NCI-H1417 treated with DMSO at 0.1 percent for 48 hours (cell line): ENCODE data around the gene SLC12A9.

ENCODE experiments used
- DNase-seq: peaks from one replicate; lab custom pipeline; 2025; lab: John Stamatoyannopoulos, UW

SLC12A9 gene

DNA sequence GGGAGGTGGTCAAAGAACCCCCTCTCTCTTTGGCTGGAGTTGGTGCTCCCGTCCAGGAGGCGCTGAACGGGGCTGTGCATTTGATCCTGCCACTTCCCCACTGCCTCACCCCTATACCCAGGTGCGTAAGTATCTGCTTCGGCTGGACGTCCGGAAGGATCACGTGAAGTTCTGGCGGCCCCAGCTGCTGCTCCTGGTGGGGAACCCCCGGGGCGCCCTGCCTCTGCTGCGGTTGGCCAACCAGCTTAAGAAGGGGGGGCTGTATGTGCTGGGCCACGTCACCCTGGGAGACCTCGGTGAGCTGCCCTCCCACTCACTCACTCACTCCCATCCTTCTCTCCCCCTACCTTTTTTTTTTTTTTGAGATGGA is 9.1 kb downstream of the SLC12A9 start:
- no peak for DNase-seq

DNA sequence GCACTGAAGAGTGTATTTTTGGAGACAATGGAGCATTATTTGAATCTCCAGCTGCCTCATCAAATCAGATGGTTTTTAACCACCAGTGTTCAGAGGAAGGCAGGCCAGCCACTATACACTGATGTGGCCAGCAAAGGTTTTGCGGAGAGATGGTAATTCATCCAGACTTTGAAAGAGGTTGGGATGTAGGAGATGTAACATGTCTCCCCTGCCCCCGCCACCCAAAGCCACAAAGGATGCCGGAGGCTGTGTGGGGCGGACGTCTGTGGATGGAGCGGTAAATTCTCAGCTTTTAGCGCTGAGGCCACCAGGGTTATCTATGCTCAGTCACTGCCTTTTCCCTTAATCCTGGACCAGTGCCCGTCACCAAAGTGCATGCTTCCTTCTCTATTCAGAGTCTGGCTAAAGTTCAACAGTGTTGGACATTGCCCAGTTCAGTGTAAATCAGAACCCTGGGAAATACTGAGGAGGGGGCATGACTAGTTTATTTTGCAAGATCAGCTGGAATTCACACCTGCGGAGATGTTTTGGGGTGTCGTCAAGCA is 11.0 kb downstream of the SLC12A9 start:
- DNase-seq = no peak

DNA sequence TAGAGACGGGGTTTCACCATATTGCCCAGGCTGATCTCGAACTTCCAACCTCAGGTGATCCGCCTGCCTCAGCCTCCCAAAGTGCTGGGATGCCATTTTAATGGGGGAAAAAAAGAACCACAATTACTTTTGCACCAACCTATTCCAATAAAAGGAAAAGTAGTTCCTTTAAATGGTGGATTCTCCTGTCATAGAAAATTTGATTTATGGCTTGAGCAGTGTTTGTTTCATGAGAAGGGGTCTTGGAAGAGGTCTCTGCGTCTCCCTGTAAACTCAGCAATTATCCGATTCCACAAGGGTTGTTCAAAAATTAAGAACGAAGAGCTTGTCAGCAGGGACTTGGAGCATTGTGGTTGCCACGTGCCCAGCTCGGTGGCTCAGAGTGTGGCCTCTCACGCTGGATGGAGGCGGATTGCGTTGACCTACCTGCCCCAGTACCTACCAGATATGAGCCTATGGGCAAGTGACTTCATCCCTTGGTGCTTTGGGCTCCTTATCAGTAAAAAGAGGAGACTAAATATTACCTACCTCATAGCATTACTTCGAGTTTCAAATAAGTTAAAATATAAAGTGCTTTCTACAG is 11.8 kb downstream of the SLC12A9 start:
- no peak for DNase-seq

DNA sequence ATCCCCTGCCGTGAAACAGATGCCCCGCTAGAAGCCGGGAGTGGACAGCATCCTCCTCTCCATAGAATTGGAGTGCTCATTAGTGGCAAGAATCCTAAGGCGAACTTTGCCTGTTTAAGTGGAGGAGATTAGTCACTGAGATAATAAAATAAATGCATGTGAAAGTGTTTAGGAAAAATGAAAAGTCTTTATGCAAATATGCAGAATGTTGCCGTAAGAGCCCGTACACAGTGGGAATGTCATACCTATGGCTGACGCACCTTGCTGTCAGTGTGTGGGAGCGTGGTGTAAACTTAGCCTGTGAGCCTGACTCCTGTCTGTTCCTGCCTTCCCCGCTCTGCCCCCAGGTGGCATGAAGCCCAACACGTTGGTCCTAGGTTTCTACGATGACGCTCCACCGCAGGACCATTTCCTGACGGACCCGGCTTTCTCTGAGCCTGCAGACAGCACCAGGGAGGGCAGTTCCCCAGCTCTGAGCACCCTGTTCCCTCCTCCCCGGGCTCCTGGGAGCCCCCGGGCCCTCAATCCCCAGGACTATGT is 12.9 kb downstream of the SLC12A9 start:
- DNase-seq = no peak

DNA sequence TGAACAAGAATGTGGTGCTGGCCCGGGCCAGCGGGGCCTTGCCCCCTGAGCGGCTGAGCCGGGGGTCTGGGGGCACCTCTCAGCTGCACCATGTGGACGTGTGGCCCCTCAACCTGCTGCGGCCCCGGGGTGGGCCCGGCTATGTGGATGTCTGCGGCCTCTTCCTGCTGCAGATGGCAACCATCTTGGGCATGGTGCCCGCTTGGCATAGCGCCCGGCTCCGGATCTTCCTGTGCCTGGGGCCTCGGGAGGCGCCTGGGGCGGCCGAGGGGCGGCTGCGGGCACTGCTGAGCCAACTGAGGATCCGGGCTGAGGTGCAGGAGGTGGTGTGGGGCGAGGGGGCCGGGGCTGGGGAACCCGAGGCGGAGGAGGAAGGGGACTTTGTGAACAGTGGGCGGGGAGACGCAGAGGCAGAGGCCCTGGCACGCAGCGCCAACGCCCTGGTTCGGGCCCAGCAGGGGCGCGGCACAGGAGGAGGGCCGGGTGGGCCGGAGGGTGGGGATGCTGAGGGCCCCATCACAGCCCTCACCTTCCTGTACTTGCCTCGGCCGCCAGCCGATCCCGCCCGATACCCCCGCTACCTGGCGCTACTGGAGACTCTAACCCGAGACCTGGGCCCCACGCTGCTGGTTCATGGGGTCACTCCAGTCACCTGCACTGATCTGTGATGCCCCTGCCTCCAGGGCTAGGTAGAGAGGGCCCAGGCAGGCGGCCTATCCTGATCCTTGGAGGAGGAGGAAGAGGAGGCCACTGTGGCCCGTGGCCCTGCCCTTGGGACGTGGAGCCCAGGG is 13.6 kb downstream of the SLC12A9 start:
- no peak for DNase-seq

DNA sequence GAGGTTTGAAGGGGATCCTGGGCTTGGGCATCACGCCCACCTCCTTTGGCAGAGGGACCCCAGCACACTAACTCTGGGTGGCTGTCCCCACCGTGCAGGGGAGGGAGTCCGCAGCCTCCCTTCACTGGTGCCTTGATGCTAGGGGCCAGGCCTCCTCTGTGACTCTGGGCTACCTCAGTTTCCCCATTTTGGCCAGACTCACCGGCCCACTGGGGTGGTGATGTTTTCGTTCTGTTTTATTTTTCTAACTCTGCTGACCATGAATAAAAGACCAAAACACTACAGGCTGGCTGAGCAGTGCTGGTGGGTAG is 14.2 kb downstream of the SLC12A9 start:
- DNase-seq = no peak

DNA sequence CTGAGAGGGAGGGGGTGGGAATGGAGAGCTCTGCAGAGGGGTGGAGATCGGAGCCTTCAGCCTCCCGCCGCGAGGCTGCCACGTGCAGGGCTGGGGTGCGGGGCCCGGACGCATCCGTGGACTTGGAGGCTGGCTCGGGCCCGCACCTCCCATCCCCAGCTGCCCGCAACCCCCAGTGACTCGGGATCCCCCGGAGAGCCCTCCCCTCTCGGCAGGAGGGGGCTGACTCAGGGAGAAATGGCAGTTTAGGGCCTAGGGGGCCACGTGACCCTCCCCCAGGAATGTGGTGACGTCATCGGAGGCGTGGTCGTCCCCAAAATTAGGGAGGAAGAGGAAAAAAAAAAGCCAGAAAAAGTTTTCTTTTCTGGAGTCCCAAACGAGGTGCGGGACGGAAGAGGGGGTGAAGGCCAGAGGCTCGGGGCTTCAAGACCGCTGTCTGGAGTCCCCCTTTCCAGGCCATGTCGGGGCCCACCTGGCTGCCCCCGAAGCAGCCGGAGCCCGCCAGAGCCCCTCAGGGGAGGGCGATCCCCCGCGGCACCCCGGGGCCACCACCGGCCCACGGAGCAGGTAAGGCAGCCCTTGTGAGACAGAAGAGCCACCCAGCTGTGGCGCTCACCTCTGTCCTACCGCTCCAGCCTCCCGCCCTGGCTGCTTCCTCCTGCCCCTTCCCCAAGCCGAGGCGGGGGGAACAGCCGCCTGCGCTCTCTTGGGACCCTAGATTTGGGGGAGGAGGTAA is 14.7 kb downstream of the SLC12A9 start, which contains the start of gene TRIP6:
TRIP6 (plus strand) TSS at position 348 of the 736 bp plus-strand sequence; CDS start at position 459, 111 bp downstream.
- DNase-seq = no peak

DNA sequence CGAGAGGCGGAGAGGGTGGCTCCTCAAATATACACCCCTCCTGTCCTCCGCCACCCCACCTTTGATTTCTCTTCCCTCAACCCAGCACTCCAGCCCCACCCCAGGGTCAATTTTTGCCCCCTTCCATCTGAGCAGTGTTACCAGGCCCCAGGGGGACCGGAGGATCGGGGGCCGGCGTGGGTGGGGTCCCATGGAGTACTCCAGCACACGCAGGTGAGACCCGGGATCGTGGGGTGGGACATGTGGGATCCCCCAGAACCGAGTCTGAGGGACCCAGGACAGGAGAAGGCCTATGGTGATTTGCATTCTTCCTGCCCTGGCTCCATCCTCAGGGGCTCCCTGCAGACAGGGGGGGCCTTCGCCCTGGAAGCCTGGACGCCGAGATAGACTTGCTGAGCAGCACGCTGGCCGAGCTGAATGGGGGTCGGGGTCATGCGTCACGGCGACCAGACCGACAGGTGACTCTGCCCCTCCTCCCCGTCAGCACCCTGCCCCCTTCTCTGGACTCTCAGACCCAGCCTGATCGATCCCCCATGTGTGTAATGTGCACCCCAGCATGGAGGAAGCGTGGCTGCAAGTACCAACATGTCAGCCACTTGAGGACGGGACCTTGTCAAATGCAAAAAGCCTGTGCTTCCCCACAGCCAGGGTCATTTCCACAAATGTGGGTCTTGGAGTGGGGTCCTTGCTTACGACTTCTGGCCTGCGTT is 15.4 kb downstream of the SLC12A9 start:
- DNase-seq = no peak

DNA sequence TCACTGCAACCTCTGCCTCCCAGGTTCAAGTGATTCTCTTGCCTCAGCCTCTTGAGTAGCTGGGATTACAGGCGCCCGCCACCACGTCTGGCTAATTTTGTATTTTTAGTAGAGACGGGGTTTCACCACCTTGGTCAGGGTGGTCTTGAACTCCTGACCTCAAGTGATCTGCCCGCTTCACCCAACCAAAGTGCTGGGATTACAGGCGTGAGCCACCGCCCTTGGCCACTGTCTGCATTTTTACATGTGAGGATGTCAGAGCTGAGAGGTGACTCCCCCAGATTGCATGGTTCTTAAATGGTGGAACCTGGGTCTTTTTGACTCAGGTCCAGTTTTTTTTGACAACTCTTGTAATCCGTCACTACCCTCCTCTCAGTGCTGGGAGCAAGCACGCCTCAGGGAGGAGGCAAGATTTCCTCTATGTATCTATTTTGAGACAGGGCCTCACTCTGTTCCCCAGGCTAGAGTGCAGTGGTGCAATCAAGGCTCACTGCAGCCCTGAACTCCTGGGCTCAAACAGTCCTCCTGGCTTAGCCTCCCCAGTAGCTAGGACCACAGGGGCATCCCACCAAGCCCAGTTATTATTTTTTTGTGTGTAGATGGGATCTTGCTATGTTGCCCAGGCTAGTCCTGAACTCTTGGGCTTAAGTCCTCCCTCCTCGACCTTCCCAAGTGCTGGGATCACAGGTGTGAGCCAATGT is 21.2 kb downstream of the SLC12A9 start:
- DNase-seq = no peak

DNA sequence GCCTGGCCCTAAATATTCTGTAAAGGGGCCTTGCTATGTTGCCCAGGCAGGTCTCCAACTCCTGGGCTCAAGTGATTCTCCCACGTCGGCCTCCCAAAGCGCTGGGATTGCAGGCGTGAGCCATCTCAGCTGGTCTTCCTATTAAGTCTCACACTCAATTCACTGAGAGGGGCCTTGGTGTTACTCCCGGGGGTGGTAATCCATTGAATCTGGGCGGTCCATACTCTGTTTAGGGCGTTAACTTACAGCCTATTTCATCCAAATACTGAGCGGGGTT is 21.7 kb downstream of the SLC12A9 start:
- no peak for DNase-seq

DNA sequence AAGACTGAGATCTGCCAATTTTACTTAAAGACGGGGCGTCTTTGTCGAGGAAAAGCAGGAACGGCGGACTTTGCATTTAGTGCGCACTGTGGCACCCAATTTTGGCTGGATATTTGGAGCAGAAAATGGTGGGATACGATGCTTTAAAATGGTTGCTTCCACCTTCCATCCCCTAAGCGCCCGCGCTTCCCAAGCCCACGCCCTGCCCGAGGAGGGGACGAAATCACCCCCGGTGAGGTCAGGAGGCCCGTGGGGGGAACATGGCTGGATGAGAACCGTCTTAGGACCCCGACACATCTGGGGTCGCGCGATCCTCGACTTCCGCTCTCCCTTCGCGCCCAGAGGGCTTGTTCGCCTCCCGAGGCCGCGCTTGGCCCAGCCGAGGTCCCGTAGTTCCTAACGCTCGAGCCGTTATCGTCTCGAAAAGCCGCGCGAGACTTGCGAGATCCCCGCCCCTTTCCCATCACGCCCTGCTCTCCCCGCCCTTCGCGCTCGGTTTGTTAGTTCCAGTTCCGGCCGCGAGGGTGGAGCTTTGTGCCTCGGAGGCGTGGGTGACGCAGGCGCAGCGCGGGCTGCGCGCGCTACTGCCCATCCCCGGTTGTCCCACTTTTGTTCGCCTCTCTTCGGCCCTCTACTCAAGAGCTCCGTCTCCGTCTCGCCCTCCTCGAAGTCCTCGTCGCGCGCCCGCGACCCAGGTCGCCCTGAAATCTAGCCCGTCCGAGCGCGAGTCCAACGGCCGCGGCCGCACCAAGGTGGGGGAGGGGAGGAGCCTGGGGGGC is 22.3 kb downstream of the SLC12A9 start, which contains the start of gene SRRT:
SRRT (plus strand) TSS at position 527 of the 779 bp plus-strand sequence. CDS start 488 bp downstream, outside the sequence.
- DNase-seq = peak; percentile 94

DNA sequence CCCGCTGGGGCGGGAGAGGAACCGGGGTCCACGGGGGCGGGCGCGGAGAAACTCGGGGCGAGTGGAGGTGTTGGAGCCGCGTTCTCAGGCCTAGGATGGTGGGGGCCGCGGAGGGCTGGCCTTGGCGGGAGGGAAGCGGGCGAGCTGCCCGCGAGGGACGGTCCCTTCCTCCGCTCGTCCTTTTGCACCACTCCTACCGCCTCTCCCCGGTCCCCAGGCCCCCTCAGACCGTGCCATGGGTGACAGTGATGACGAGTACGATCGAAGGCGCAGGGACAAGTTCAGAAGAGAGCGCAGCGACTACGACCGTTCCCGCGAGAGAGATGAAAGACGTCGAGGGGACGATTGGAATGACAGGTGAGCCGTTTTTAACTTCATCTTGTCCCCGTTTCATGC is 22.8 kb downstream of the SLC12A9 start:
- no peak for DNase-seq

DNA sequence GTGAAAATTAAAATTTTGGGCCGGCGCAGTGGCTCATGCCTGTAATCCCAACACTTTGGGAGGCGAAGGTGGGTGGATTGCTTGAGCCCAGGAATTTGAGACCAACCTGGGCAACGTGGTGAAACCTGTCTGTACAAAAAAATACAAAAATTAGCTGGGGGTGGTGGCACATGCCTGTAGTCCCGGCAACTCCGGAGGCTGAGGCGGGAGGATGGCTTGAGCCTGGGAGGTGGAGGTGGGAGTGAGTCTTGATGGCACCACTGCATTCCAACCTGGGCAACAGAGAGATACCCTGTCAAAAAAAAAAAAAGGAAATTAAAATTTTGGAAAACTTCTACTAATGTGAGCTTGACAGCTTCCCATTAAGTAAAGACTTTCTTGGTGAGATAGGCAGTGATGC is 25.5 kb downstream of the SLC12A9 start:
- no peak for DNase-seq

DNA sequence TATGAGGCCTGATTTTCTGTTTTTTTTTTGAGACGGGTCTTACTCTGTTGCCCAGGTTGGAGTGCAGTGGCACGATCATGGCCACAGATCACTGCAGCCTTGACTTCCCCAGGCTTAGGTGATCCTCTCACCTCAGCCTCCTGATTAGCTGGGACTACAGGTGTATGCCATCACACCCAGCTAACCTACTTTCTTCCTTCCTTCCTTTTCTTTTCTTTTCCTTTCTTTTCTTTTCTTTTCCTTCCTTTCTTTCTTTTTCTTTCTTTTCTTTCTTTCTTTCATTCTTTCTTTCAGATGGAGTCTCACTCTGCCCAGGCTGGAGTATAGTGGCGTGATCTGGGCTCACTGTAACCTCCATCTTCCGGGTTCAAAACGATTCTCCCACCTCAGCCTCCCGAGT is 26.2 kb downstream of the SLC12A9 start:
- no peak for DNase-seq

DNA sequence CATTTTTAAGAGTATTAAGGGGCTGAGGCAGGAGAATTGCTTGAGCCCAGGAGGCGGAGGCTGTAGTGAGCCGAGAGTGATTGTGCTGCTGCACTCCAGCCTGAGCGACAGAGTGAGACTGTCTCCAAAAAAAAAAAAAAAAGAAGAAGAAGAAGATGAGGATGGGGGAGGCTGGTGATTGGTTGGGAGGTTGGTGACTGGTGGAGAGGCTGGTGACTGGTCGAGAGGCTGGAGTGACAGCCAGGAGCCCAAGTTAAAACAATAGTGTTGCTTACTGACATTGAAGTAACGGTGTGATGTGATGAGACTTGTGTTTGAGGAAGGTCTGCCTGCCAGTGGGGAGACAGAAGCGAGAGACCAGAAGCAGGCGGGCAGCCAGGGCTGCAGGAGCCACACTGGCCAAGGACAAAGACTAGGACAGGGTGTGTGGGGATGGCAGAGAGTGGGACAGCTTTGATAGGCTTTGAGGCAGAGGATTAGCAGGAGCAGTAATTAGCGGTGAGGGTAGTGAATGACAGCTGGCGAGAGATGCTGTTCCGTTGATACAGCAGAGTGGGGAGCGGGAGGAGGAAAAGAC is 27.3 kb downstream of the SLC12A9 start:
- DNase-seq = no peak

DNA sequence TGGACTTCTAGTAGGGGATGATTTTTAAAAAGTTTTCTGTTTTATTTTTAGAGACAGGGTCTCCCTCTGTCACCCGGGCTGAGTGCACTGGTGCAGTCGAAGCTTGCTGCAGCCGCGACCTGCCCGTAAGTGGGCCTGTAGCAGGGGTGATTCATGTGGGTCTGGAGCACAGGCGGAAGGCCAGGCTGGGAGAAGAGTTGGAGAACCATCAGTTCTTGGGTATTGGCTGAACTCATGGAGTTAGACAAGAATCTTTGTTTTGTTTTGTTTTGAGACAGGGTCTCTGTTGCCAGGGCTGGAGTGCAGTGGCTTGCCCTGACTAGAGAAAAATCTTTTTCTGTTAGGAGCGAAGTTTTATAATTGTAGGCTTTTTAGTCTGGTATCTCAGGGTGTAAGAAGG is 28.1 kb downstream of the SLC12A9 start:
- no peak for DNase-seq

DNA sequence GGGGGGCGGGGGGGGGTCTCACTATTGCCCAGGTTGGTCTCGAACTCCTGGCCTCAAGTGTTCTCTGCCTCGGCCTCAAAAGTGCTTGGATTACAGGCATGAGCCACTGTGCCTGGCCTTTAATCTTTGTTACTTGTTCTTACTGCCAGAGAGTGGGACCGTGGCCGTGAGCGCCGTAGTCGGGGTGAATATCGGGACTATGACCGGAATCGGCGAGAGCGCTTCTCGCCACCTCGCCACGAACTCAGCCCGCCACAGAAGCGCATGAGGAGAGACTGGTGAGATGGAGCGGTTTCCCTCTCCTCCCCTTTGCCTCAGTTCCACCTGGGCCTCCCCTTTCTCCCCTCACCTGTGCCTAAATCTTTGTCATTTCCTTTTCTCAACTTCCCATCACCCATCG is 28.6 kb downstream of the SLC12A9 start:
- no peak for DNase-seq

DNA sequence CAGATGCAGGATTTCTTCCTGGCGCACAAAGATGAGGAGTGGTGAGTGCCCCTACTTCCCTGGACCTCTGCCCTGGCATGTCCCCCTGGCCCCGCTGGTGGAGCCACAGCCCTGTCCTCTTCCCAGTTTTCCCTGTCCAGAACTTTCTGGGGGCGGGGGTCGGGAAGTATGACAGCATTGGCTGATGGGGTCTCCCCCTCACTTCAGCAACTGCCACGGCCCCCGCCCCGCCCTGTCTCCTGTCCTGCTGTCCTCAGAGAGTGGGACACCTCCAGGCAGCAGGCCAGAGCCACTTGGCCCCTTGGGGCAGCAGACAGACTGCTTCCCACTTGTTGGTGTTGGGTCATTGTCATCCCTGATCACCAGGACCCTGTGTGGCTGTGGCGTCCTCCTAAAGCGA is 29.7 kb downstream of the SLC12A9 start:
- no peak for DNase-seq

DNA sequence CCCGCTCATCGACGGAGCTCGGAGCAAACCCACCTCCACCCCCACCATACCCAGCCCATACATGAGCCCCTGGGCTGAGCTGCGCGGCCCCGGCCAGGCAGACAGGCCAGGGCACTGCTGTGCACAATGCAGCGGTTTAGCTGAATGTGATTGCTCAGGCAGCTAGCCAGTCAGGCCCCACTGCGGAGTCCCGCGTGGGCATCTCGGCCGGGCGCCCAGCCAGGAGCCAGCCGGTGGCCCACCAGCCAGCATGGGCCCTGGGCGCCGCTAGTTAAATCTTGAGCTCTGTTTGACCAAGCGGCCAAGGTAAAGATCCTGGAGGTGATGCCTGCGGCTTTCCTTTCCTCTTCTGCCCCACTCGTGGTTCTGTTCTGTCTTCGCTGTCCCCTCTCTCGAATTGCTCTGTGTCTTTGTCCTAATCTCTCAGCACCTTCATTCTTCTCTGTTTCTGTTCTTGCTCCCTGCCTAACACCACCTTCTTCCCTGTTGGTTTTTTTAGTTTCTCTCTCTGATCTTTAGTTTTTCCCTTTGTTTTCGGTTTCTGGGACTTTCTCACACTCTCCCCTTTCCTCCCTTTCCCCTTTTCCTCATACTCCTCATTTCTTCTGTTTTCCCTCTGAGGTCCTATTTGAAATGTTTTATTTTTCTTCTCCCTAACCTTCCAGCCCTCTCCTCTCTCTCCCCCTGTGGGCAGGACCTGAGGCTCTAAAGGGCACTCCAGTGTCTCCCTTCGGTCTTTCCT is 30.4 kb downstream of the SLC12A9 start:
- DNase-seq = no peak
